ENCODE results near the gene GATA6.

- TF ChIP-seq EZH2phosphoT487 (IDR thresholded peaks at IDR 0.05; ENCODE audit: borderline replicate concordance) (no peak), POLR2AphosphoS5 (IDR thresholded peaks at IDR 0.05; ENCODE audit: low read depth, low read length) (no peak), CTCF (IDR thresholded peaks at IDR 0.05 in 2 of 3, conservative IDR thresholded peaks at IDR 0.05 in 1 of 3; ENCODE audit: borderline replicate concordance in 1 of 3, insufficient read depth in 1 of 3, low read depth in 2 of 3, low read length in 2 of 3) (no peak), EGR1 (IDR thresholded peaks at IDR 0.05; ENCODE audit: low read depth) (no peak), JUND (IDR thresholded peaks at IDR 0.05) (no peak), SRF (IDR thresholded peaks at IDR 0.05; ENCODE audit: low read depth) (no peak), POLR2A (IDR thresholded peaks at IDR 0.05; ENCODE audit: borderline replicate concordance, extremely low read depth, insufficient read depth, insufficient read length) (no peak), EZH2 (IDR thresholded peaks at IDR 0.05) (no peak)
Measured at GRCh38 chr18:22195052-22195451, 25.7 kb downstream of the GATA6 start.

All from HCT116 (cell line).